ENCODE data around the gene PARD6B. TPM values are rescaled to one million over a fixed set of nuclear protein-coding genes. Genes with fewer than 3 reads are reported as not detected.
"Not testable (repeated sequence)": the region's sequence is repeated elsewhere in the genome, so short reads cannot be mapped to it uniquely, and the experiment has no call there.

The PARD6B gene
- total RNA-seq, 5 donors from 2014 or later (not counting 1 experiment from before 2014, with no cell fraction given), result 5.9 to 12.4 (median 9.4) TPM

DNA sequence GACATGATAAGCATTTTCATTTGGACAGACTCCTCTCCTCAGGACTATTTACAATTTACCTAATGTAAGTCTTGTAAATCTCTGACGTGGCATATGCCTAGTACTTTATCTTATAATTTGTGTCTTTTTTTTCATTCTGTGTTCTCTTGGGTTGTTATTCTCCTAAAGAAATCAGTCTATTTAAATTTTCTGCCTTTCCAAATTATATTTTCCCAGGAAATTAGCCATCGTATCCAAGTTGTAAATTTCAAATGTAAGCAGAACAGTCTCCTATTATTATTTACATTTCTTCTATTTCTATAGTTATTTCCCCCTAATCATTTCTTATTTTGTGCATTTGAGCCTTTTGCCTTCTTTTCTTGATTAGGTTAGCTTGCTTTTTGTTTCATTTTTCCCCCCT, 46.0 kb downstream of the PARD6B start:
- no peak for DNase-seq
- Histone ChIP-seq H3K27ac (ENCODE audit: low read length) (no peak overlapping the region), H3K36me3 (ENCODE audit: control insufficient read depth in 2 of 2, extremely low read depth in 1 of 2, insufficient read depth in 1 of 2, low read length in 1 of 2) (no peaks in the 10 kb centered on the region), H3K4me1 (ENCODE audit: control insufficient read depth in 1 of 2, extremely low read depth in 1 of 2, insufficient read depth in 2 of 2, low read length in 2 of 2) (no peaks in the 10 kb centered on the region), H3K9me3 (no peaks in the 10 kb centered on the region), H3K4me3 (ENCODE audit: control insufficient read depth in 1 of 2, extremely low read depth in 1 of 2, low read length in 1 of 2) (no peak overlapping the region), H3K27me3 (replicated peaks in 1 of 2; ENCODE audit: control insufficient read depth in 2 of 2, extremely low read depth in 1 of 2, insufficient read depth in 2 of 2, low read length in 1 of 2) (peaks cover 0 to 8% of the 10 kb centered on the region in 2 experiments)
- H3K27ac Mint-ChIP-seq, result no peak overlapping the region
- CTCF ChIA-PET, result interaction anchor here in 1 of 2 donors (0.6 kb wide), 1 partner anchor 565 kb away, joined by 3 read pairs; no protein-coding TSS in a partner anchor
- POLR2A ChIA-PET, result no interaction called here
- no peaks in the 10 kb centered on the region for H3K9me3 Mint-ChIP-seq
- H3K36me3 Mint-ChIP-seq, result no peaks in the 10 kb centered on the region
- no peaks in the 10 kb centered on the region for H3K4me1 Mint-ChIP-seq
- no CpG with 5 or more reads among the region's 2 CpGs for WGBS (ENCODE audit: insufficient coverage)
- no peak overlapping the region for H3K4me3 Mint-ChIP-seq
- peaks cover 9 to 15% of the 10 kb centered on the region in 2 donors for H3K27me3 Mint-ChIP-seq
- no peak for ATAC-seq (replicated peaks in 1 of 4)

DNA sequence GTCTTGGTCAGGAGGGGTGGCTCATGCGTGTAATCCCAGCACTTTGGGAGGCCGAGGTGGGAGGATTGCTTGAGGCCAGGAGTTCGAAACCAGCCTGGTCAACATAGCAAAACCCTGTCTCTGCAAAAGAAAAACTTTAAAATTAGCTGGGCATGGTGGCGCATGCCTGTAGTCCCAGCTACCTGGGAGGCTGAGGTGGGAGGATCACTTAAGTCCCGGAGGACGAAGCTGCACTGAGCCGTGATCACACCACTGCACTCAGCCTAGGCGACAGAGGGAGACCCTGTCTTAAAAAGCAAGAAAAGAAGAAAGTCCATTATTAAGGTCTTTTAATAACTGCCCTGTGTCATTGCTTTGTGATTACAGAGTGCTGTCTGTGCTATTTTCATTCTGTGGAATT, 47.6 kb downstream of the PARD6B start:
- not testable (repeated sequence) for ATAC-seq (replicated peaks in 1 of 4)

DNA sequence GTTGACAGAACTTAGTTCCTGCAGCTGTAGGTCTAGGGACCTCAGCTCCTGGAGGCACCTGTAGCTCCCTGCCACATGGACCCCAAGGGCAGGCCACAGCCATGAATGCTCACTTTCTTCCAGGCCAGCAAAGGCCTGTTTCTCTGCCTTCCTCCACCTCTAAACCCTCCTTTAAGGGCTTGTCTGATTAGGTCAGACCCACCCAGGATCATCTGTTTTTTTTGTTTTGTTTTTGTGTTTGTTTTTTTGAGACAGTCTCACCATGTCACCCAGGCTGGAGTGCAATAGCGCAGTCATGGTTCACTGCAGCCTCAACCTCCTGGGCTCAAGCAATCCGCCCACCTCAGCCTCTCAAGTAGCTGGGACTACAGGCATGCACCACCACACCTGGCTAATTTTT, 52.0 kb downstream of the PARD6B start:
- H3K27ac ChIP-seq (ENCODE audit: low read length), result no peak overlapping the region
- H3K36me3 ChIP-seq (ENCODE audit: control insufficient read depth in 2 of 2, extremely low read depth in 1 of 2, insufficient read depth in 1 of 2, low read length in 1 of 2), result no peaks in the 10 kb centered on the region
- Mint-ChIP-seq H3K27ac (no peak overlapping the region), H3K27me3 (peaks cover 9% of the 10 kb centered on the region in 2 donors), H3K36me3 (no peaks in the 10 kb centered on the region), H3K9me3 (no peaks in the 10 kb centered on the region), H3K4me1 (no peaks in the 10 kb centered on the region), H3K4me3 (no peak overlapping the region)
- H3K9me3 ChIP-seq, result no peaks in the 10 kb centered on the region
- POLR2A ChIA-PET, result no interaction called here
- H3K27me3 ChIP-seq (replicated peaks in 1 of 2; ENCODE audit: control insufficient read depth in 2 of 2, extremely low read depth in 1 of 2, insufficient read depth in 2 of 2, low read length in 1 of 2), result peaks cover 0 to 13% of the 10 kb centered on the region in 2 experiments
- WGBS (ENCODE audit: insufficient coverage), result 88% methylated on average over 2 of the region's 2 CpGs
- DNase-seq (no peak), ATAC-seq (replicated peaks in 1 of 4) (no peak)
- CTCF ChIA-PET, result no interaction called here
- no peak overlapping the region for H3K4me3 ChIP-seq (ENCODE audit: control insufficient read depth in 1 of 2, extremely low read depth in 1 of 2, low read length in 1 of 2)
- H3K4me1 ChIP-seq (ENCODE audit: control insufficient read depth in 1 of 2, extremely low read depth in 1 of 2, insufficient read depth in 2 of 2, low read length in 2 of 2), result no peaks in the 10 kb centered on the region

More for the DNA sequence above, 47.6 kb downstream of the PARD6B start:
- not testable (repeated sequence) for H3K36me3 Mint-ChIP-seq; H3K27ac Mint-ChIP-seq; H3K4me1 Mint-ChIP-seq; H3K9me3 Mint-ChIP-seq; H3K36me3 ChIP-seq (ENCODE audit: control insufficient read depth in 2 of 2, extremely low read depth in 1 of 2, insufficient read depth in 1 of 2, low read length in 1 of 2); H3K4me1 ChIP-seq (ENCODE audit: control insufficient read depth in 1 of 2, extremely low read depth in 1 of 2, insufficient read depth in 2 of 2, low read length in 2 of 2); DNase-seq; H3K4me3 ChIP-seq (ENCODE audit: control insufficient read depth in 1 of 2, extremely low read depth in 1 of 2, low read length in 1 of 2); H3K4me3 Mint-ChIP-seq; H3K27ac ChIP-seq (ENCODE audit: low read length); H3K9me3 ChIP-seq
- peaks cover 0 to 12% of the 10 kb centered on the region in 2 experiments for H3K27me3 ChIP-seq (replicated peaks in 1 of 2; ENCODE audit: control insufficient read depth in 2 of 2, extremely low read depth in 1 of 2, insufficient read depth in 2 of 2, low read length in 1 of 2)
- WGBS (ENCODE audit: insufficient coverage), result 90% methylated on average over 8 of the region's 8 CpGs
- ChIA-PET CTCF (interaction anchor here in 1 of 2 donors (0.6 kb wide), 1 partner anchor 17 kb away, joined by 5 read pairs; no protein-coding TSS in a partner anchor), POLR2A (interaction anchor here in 1 of 2 donors (0.5 kb wide), 1 partner anchor 28 kb away, joined by 5 read pairs; no protein-coding TSS in a partner anchor)
- H3K27me3 Mint-ChIP-seq, result peaks cover 9 to 15% of the 10 kb centered on the region in 2 donors

DNA sequence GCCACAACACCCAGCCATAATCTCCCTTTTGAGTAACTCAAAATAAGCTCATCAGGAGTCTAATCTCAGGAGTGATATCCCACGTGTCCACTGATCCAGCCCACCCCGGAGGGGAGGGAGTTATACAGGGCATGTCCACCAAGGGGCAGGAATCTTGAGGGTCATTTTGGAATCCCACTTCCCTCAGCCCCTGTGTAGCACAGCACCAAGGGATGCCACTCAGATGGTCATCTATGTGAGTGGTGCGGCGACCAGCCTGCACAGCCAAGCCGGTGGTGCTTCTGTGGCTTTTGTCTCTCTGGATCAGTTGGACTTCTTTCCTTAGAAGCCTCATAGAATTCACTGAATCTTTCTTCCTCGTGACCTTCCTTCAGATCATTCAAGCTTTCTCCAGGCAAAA, 52.5 kb downstream of the PARD6B start:
- Mint-ChIP-seq H3K4me3 (no peak overlapping the region), H3K27ac (no peak overlapping the region), H3K9me3 (no peaks in the 10 kb centered on the region), H3K4me1 (no peaks in the 10 kb centered on the region), H3K27me3 (peaks cover 9% of the 10 kb centered on the region in 2 donors), H3K36me3 (no peaks in the 10 kb centered on the region)
- no peak for DNase-seq
- H3K4me1 ChIP-seq (ENCODE audit: control insufficient read depth in 1 of 2, extremely low read depth in 1 of 2, insufficient read depth in 2 of 2, low read length in 2 of 2), result no peaks in the 10 kb centered on the region
- H3K4me3 ChIP-seq (ENCODE audit: control insufficient read depth in 1 of 2, extremely low read depth in 1 of 2, low read length in 1 of 2), result no peak overlapping the region
- no peak for ATAC-seq (replicated peaks in 1 of 4)
- H3K9me3 ChIP-seq, result no peaks in the 10 kb centered on the region
- POLR2A ChIA-PET, result interaction anchor here in 1 of 2 donors (0.6 kb wide), 2 partner anchors 36 to 165 kb away, joined by 3 to 4 read pairs; no protein-coding TSS in a partner anchor
- H3K36me3 ChIP-seq (ENCODE audit: control insufficient read depth in 2 of 2, extremely low read depth in 1 of 2, insufficient read depth in 1 of 2, low read length in 1 of 2), result no peaks in the 10 kb centered on the region
- 87% methylated on average over 5 of the region's 6 CpGs for WGBS (ENCODE audit: insufficient coverage)
- H3K27ac ChIP-seq (ENCODE audit: low read length), result no peak overlapping the region
- CTCF ChIA-PET, result interaction anchor here in 1 of 2 donors (0.5 kb wide), 1 partner anchor 9 kb away, joined by 3 read pairs; no protein-coding TSS in a partner anchor
- peaks cover 0 to 13% of the 10 kb centered on the region in 2 experiments for H3K27me3 ChIP-seq (replicated peaks in 1 of 2; ENCODE audit: control insufficient read depth in 2 of 2, extremely low read depth in 1 of 2, insufficient read depth in 2 of 2, low read length in 1 of 2)

DNA sequence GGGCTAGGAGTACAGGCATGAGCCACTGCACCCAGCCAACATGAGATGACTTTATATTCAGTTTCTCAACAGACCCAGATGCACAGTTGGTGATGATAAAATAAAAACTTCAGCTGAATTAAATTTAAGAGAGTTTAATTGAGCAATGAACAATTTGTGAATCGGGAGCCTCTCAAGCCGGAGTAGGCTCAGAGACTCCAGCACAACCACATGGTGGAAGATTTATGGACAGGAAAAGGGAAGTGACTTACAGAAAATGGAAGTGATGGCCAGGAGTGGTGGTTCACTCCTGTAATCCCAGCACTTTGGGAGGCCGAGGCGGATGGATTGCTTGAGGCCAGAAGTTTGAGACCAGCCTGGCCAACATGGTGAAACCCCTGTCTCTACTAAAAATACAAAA, 53.1 kb downstream of the PARD6B start:
- 80% methylated on average over 1 of the region's 4 CpGs for WGBS (ENCODE audit: insufficient coverage)
- Histone ChIP-seq H3K4me1 (ENCODE audit: control insufficient read depth in 1 of 2, extremely low read depth in 1 of 2, insufficient read depth in 2 of 2, low read length in 2 of 2) (no peaks in the 10 kb centered on the region), H3K9me3 (no peaks in the 10 kb centered on the region), H3K36me3 (ENCODE audit: control insufficient read depth in 2 of 2, extremely low read depth in 1 of 2, insufficient read depth in 1 of 2, low read length in 1 of 2) (no peaks in the 10 kb centered on the region), H3K27me3 (replicated peaks in 1 of 2; ENCODE audit: control insufficient read depth in 2 of 2, extremely low read depth in 1 of 2, insufficient read depth in 2 of 2, low read length in 1 of 2) (peaks cover 0 to 13% of the 10 kb centered on the region in 2 experiments), H3K27ac (ENCODE audit: low read length) (no peak overlapping the region), H3K4me3 (ENCODE audit: control insufficient read depth in 1 of 2, extremely low read depth in 1 of 2, low read length in 1 of 2) (no peak overlapping the region)
- DNase-seq (no peak), ATAC-seq (replicated peaks in 1 of 4) (no peak)
- H3K27ac Mint-ChIP-seq, result no peak overlapping the region
- H3K9me3 Mint-ChIP-seq, result no peaks in the 10 kb centered on the region
- no peaks in the 10 kb centered on the region for H3K4me1 Mint-ChIP-seq
- no peak overlapping the region for H3K4me3 Mint-ChIP-seq
- CTCF ChIA-PET, result interaction anchor here (0.5 to 0.7 kb wide), 3 partner anchors 9 to 264 kb away, joined by 3 to 6 read pairs (median 3); no protein-coding TSS in a partner anchor
- H3K27me3 Mint-ChIP-seq, result peaks cover 5 to 6% of the 10 kb centered on the region in 2 donors
- H3K36me3 Mint-ChIP-seq, result no peaks in the 10 kb centered on the region
- POLR2A ChIA-PET, result interaction anchor here in 1 of 2 donors (0.6 kb wide), 1 partner anchor 163 kb away, joined by 6 read pairs; no protein-coding TSS in a partner anchor

DNA sequence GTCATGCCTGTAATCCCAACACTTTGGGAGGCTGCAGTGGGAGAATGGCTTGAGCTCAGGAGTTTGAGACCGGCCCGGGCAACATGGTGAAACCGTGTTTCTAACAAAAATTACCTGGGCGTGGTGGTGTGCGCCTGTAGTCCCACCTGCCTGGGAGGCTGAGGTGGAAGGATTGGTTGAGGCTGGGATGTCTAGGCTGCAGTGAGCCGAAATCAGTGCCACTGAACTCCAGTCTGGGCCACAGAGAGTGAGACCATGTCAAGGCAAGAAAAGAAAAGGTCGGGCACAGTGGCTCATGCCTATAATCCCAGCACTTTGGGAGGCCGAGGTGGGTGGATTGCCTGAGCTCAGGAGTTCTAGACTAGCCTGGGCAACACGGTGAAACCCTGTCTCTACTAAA, 55.3 kb downstream of the PARD6B start:
- Mint-ChIP-seq H3K27ac (no peak overlapping the region), H3K27me3 (no peaks in the 10 kb centered on the region), H3K4me1 (peaks cover 2 to 7% (median 4%) of the 10 kb centered on the region in 3 donors), H3K4me3 (no peak overlapping the region), H3K36me3 (no peaks in the 10 kb centered on the region), H3K9me3 (no peaks in the 10 kb centered on the region)
- ChIA-PET POLR2A (no interaction called here), CTCF (no interaction called here)
- H3K9me3 ChIP-seq, result no peaks in the 10 kb centered on the region
- no peak for DNase-seq
- H3K27me3 ChIP-seq (replicated peaks in 1 of 2; ENCODE audit: control insufficient read depth in 2 of 2, extremely low read depth in 1 of 2, insufficient read depth in 2 of 2, low read length in 1 of 2), result peaks cover 0 to 5% of the 10 kb centered on the region in 2 experiments
- H3K36me3 ChIP-seq (ENCODE audit: control insufficient read depth in 2 of 2, extremely low read depth in 1 of 2, insufficient read depth in 1 of 2, low read length in 1 of 2), result no peaks in the 10 kb centered on the region
- WGBS (ENCODE audit: insufficient coverage), result 88% methylated on average over 8 of the region's 9 CpGs
- no peak overlapping the region for H3K27ac ChIP-seq (ENCODE audit: low read length)
- H3K4me1 ChIP-seq (ENCODE audit: control insufficient read depth in 1 of 2, extremely low read depth in 1 of 2, insufficient read depth in 2 of 2, low read length in 2 of 2), result peaks cover 0 to 10% of the 10 kb centered on the region in 2 experiments
- no peak for ATAC-seq (replicated peaks in 1 of 4)
- no peak overlapping the region for H3K4me3 ChIP-seq (ENCODE audit: control insufficient read depth in 1 of 2, extremely low read depth in 1 of 2, low read length in 1 of 2)

Data from T-cell (primary cell).